Keratinocyte (primary cell): ENCODE measurements around the gene CHD2. TPM values are rescaled to one million over a fixed set of nuclear protein-coding genes. Genes with fewer than 3 reads are reported as not detected.

Source experiments
- DNase-seq: peaks from one replicate; pipeline ENCODE4 v3.0.0-alpha.2; 2011; ENCODE audit warnings: low read depth, missing footprints, low spot score
- FAIRE-seq: peaks from 2 replicates; lab custom pipeline; 2011; peaks lifted over from hg19 to GRCh38; lab: Jason Lieb, UNC
- H2AFZ ChIP-seq: 2 replicates; pipeline ENCODE4 v1.6.0; 2012; ENCODE audit warnings: low read length, control low read depth, inconsistent platforms; ENCODE audit not compliant: control insufficient read depth
- H3K27ac ChIP-seq: 2 replicates; pipeline ENCODE4 v1.5.1; 2011; ENCODE audit warnings: low read length; ENCODE audit not compliant: control insufficient read depth, insufficient read depth
- H3K27me3 ChIP-seq: 3 replicates; pipeline ENCODE4 v1.6.0; 2011; ENCODE audit warnings: low read length; ENCODE audit not compliant: control insufficient read depth, insufficient read depth; ENCODE audit errors: extremely low read depth
- H3K36me3 ChIP-seq, 2 experiments: 2 replicates in 1 of 2; 3 replicates in 1 of 2; pipeline ENCODE4 v1.5.1; 2011; ENCODE audit warnings: low read length in 2 of 2, mild to moderate bottlenecking in 1 of 2; ENCODE audit not compliant: control insufficient read depth in 2 of 2, insufficient read depth in 2 of 2; ENCODE audit errors: extremely low read depth in 1 of 2
- H3K4me1 ChIP-seq: 3 replicates; pipeline ENCODE4 v1.5.1; 2011; ENCODE audit warnings: low read length; ENCODE audit not compliant: control insufficient read depth, insufficient read depth; ENCODE audit errors: extremely low read depth
- H3K4me2 ChIP-seq: 3 replicates; pipeline ENCODE4 v1.6.0; 2011; ENCODE audit warnings: low read depth, low read length; ENCODE audit not compliant: control insufficient read depth, insufficient read depth; ENCODE audit errors: extremely low read depth
- H3K4me3 ChIP-seq, 3 experiments: fragments of 200-600 bp in 1 of 3; sonication (generic) in 1 of 3; 2 replicates in 2 of 3; 3 replicates in 1 of 3; pipeline ENCODE4 v1.5.1; 2011 to 2016; ENCODE audit warnings: low read length in 3 of 3, mild to moderate bottlenecking in 3 of 3, control low read depth in 2 of 3, inconsistent platforms in 1 of 3, low read depth in 1 of 3, mixed read lengths in 1 of 3, mixed run types in 1 of 3, moderate library complexity in 1 of 3; ENCODE audit not compliant: control insufficient read depth in 2 of 3, insufficient read depth in 2 of 3; ENCODE audit errors: extremely low read depth in 1 of 3
- H3K79me2 ChIP-seq: 2 replicates; pipeline ENCODE4 v1.6.0; 2012; ENCODE audit warnings: low read length; ENCODE audit not compliant: control insufficient read depth, insufficient read depth
- H3K9ac ChIP-seq: 3 replicates; pipeline ENCODE4 v1.6.0; 2011; ENCODE audit warnings: low read length; ENCODE audit not compliant: control insufficient read depth, insufficient read depth; ENCODE audit errors: extremely low read depth
- H3K9me1 ChIP-seq: 3 replicates; pipeline ENCODE4 v1.6.0; 2011; ENCODE audit warnings: low read length; ENCODE audit not compliant: control insufficient read depth, insufficient read depth; ENCODE audit errors: extremely low read depth
- H3K9me3 ChIP-seq: 2 replicates; pipeline ENCODE4 v1.5.1; 2012; ENCODE audit warnings: low read depth, low read length; ENCODE audit not compliant: control insufficient read depth
- H4K20me1 ChIP-seq: 3 replicates; pipeline ENCODE4 v1.6.0; 2011; ENCODE audit warnings: low read length; ENCODE audit not compliant: control insufficient read depth, insufficient read depth; ENCODE audit errors: extremely low read depth
- EZH2 ChIP-seq: IDR thresholded peaks from one replicate; pipeline ENCODE4 v1.6.1; 2012; ENCODE audit warnings: inconsistent platforms, mild to moderate bottlenecking, low read length, moderate library complexity
- dilution Hi-C: fragments of 300-500 bp; cut with MboI; formaldehyde crosslinking; loops from one replicate; pipeline ENCODE4 v1.7.0; 2020; ENCODE audit warnings: low sequenced_read_pairs; ENCODE audit not compliant: extremely low pct_ligation_motif_present
- polyA plus RNA-seq, 5 experiments: library from polyadenylated mRNA; depleted of rRNA in 3 of 5; stranded (reverse) in 3 of 5; stranded (forward) in 1 of 5; unstranded in 1 of 5; fragments of >200 nt; gene quantifications; 1 replicate in 1 of 5; 2 replicates in 3 of 5; 3 replicates in 1 of 5; pipeline versions ENCODE4 v1.2.1 to v1.2.3, GENCODE V29; 2011 to 2012; ENCODE audit warnings: missing spikeins in 2 of 5, low read depth in 1 of 5, low replicate concordance in 1 of 5
- TF ChIP-seq, protein P1 (sequence below), 3 experiments: IDR thresholded peaks in 1 of 3; conservative IDR thresholded peaks in 1 of 3; optimal IDR thresholded peaks in 1 of 3; 2 replicates in 2 of 3; 3 replicates in 1 of 3; pipeline versions ENCODE3 to v1.5.1; 2011; ENCODE audit warnings: low read length in 3 of 3, mild to moderate bottlenecking in 3 of 3, moderate library complexity in 2 of 3, control low read depth in 1 of 3, inconsistent platforms in 1 of 3; ENCODE audit not compliant: insufficient read depth in 2 of 3; ENCODE audit errors: extremely low read depth in 1 of 3

The CHD2 gene
- polyA plus RNA-seq, 1 donor (not counting 4 experiments of a cell fraction or from before 2014, with no cell fraction given): 62.0 TPM

- DNase-seq: no peak
- peaks cover 20 to 35% of the 10 kb centered on the region in 2 experiments for H3K36me3 ChIP-seq
These were observed 20.6 kb downstream of the CHD2 start for GRCh38 chr15:92920595-92921161.

GRCh38 chr15:92921215-92922131 is 21.3 kb downstream of the CHD2 start:
- Histone ChIP-seq H3K27me3 (no peaks in the 10 kb centered on the region), H3K9me3 (no peaks in the 10 kb centered on the region), H2AFZ (no peak overlapping the region), H3K4me2 (peak overlapping the region; percentile 88), H3K27ac (peak overlapping the region; percentile 95), H4K20me1 (peaks cover 6% of the 10 kb centered on the region), H3K4me1 (peaks cover 43% of the 10 kb centered on the region), H3K79me2 (peaks cover 92% of the 10 kb centered on the region), H3K36me3 (peaks cover 23 to 37% of the 10 kb centered on the region in 2 experiments), H3K4me3 (peak overlapping the region in 2 of 3 experiments; percentile 16 to 19), H3K9me1 (peaks cover 5% of the 10 kb centered on the region), H3K9ac (peak overlapping the region; percentile 71)
- TF ChIP-seq EZH2: no peak
- TF ChIP-seq, protein P1, sequence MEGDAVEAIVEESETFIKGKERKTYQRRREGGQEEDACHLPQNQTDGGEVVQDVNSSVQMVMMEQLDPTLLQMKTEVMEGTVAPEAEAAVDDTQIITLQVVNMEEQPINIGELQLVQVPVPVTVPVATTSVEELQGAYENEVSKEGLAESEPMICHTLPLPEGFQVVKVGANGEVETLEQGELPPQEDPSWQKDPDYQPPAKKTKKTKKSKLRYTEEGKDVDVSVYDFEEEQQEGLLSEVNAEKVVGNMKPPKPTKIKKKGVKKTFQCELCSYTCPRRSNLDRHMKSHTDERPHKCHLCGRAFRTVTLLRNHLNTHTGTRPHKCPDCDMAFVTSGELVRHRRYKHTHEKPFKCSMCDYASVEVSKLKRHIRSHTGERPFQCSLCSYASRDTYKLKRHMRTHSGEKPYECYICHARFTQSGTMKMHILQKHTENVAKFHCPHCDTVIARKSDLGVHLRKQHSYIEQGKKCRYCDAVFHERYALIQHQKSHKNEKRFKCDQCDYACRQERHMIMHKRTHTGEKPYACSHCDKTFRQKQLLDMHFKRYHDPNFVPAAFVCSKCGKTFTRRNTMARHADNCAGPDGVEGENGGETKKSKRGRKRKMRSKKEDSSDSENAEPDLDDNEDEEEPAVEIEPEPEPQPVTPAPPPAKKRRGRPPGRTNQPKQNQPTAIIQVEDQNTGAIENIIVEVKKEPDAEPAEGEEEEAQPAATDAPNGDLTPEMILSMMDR (optimal IDR thresholded peaks at IDR 0.05 in 1 of 3, IDR thresholded peaks at IDR 0.05 in 1 of 3, conservative IDR thresholded peaks at IDR 0.05 in 1 of 3; ENCODE audit: extremely low read depth in 1 of 3, insufficient read depth in 2 of 3, low read length in 3 of 3): no peak
- DNase-seq: peak; percentile 86
- FAIRE-seq: peak; percentile 88
- dilution Hi-C loops: loop anchor here (25.0 kb wide), 1 partner anchor 109 kb away; no protein-coding TSS in a partner anchor

More at GRCh38 chr15:92920595-92921161, 20.6 kb downstream of the CHD2 start:
- H2AFZ ChIP-seq: no peak overlapping the region
- H3K79me2 ChIP-seq: peaks cover 92% of the 10 kb centered on the region
- peak overlapping the region; percentile 71 for H3K9ac ChIP-seq
- peak overlapping the region; percentile 88 for H3K4me2 ChIP-seq
- H3K27me3 ChIP-seq: no peaks in the 10 kb centered on the region
- no peak for TF ChIP-seq EZH2
- TF ChIP-seq, protein P1 (optimal IDR thresholded peaks at IDR 0.05 in 1 of 3, IDR thresholded peaks at IDR 0.05 in 1 of 3, conservative IDR thresholded peaks at IDR 0.05 in 1 of 3; ENCODE audit: extremely low read depth in 1 of 3, insufficient read depth in 2 of 3, low read length in 3 of 3): no peak
- dilution Hi-C loops: loop anchor here (25.0 kb wide), 1 partner anchor 108 kb away; no protein-coding TSS in a partner anchor
- FAIRE-seq: no peak
- H3K9me1 ChIP-seq: peaks cover 5% of the 10 kb centered on the region
- H3K27ac ChIP-seq: peak overlapping the region; percentile 95
- H3K4me1 ChIP-seq: peaks cover 47% of the 10 kb centered on the region
- no peaks in the 10 kb centered on the region for H3K9me3 ChIP-seq
- peaks cover 6% of the 10 kb centered on the region for H4K20me1 ChIP-seq
- H3K4me3 ChIP-seq: peak overlapping the region in 1 of 3 experiments; percentile 16
